Ascending aorta (tissue), 2 donors: Measurements from ENCODE around the gene IGF2R. TPM values are rescaled to one million over a fixed set of nuclear protein-coding genes. Genes with fewer than 3 reads are reported as not detected.
A peak's percentile ranks its signal among the peaks of the same experiment; 100 is the strongest.
"Not testable (repeated sequence)": the region's sequence is repeated elsewhere in the genome, so short reads cannot be mapped to it uniquely, and the experiment has no call there.

ENCODE experiments used
- DNase-seq, 2 donors: peaks; one replicate each; pipeline ENCODE4 v3.0.0-alpha.2; 2019; ENCODE audit warnings: low spot score in 2 of 2
- H3K27ac ChIP-seq, 2 donors: fragments of 200-600 bp; sonication (generic); one replicate each; pipeline ENCODE4 v1.5.1; 2016 to 2017; ENCODE audit warnings: mild to moderate bottlenecking in 1 of 2
- H3K27me3 ChIP-seq: fragments of 200-600 bp; sonication (generic); one replicate; pipeline ENCODE4 v1.5.1; 2017
- H3K36me3 ChIP-seq, 2 donors: fragments of 200-600 bp; sonication (generic); one replicate each; pipeline ENCODE4 v1.5.1; 2016
- H3K4me1 ChIP-seq, 2 donors: fragments of 200-600 bp; sonication (generic); one replicate each; pipeline ENCODE4 v1.5.1; 2016 to 2017; ENCODE audit warnings: mild to moderate bottlenecking in 1 of 2
- H3K4me3 ChIP-seq, 2 donors: fragments of 200-600 bp; sonication (generic); one replicate each; pipeline ENCODE4 v1.5.1; 2016 to 2017; ENCODE audit warnings: mild to moderate bottlenecking in 1 of 2
- H3K9me3 ChIP-seq, 2 donors: fragments of 200-600 bp; sonication (generic); one replicate each; pipeline ENCODE4 v1.5.1; 2016
- intact Hi-C: fragments of 100-400 bp; cut with DNase I; formaldehyde crosslinking; loops from one replicate; pipeline ENCODE4 v1.15.1; 2023
- total RNA-seq: library from RNA; depleted of rRNA; stranded (reverse); fragments of >200 nt; gene quantifications from one replicate; pipeline ENCODE4 v1.1.0, GENCODE V29; 2016
- TF ChIP-seq, protein P1 (sequence below), 3 experiments: fragments of 200-600 bp in 2 of 3; fragments of 450-650 bp in 1 of 3; sonication (generic) in 2 of 3; IDR thresholded peaks; one replicate each; pipeline ENCODE4 v1.5.1; 2016 to 2019; ENCODE audit warnings: antibody characterized with exemption in 3 of 3, mild to moderate bottlenecking in 1 of 3, moderate library complexity in 1 of 3

The IGF2R gene
- 104 TPM for total RNA-seq

- DNase-seq = peak; percentile 89 to 97
- no peaks in the 10 kb centered on the region for H3K27me3 ChIP-seq
- peak within 1 kb of the TSS; percentile 86 to 90 for H3K27ac ChIP-seq
- TF ChIP-seq, protein P1, sequence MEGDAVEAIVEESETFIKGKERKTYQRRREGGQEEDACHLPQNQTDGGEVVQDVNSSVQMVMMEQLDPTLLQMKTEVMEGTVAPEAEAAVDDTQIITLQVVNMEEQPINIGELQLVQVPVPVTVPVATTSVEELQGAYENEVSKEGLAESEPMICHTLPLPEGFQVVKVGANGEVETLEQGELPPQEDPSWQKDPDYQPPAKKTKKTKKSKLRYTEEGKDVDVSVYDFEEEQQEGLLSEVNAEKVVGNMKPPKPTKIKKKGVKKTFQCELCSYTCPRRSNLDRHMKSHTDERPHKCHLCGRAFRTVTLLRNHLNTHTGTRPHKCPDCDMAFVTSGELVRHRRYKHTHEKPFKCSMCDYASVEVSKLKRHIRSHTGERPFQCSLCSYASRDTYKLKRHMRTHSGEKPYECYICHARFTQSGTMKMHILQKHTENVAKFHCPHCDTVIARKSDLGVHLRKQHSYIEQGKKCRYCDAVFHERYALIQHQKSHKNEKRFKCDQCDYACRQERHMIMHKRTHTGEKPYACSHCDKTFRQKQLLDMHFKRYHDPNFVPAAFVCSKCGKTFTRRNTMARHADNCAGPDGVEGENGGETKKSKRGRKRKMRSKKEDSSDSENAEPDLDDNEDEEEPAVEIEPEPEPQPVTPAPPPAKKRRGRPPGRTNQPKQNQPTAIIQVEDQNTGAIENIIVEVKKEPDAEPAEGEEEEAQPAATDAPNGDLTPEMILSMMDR (IDR thresholded peaks at IDR 0.05) = no peak
- intact Hi-C loops = loop anchor here (1.0 to 2.0 kb wide), 3 partner anchors 25 to 74 kb away; no protein-coding TSS in a partner anchor
- H3K36me3 ChIP-seq = no peaks in the 10 kb centered on the region
- H3K4me1 ChIP-seq = peaks cover 0 to 15% of the 10 kb centered on the region in 2 donors
- peak within 1 kb of the TSS; percentile 100 for H3K4me3 ChIP-seq
- H3K9me3 ChIP-seq = no peaks in the 10 kb centered on the region
Observed at GRCh38 chr6:159968295-159969203, at the start of gene IGF2R. IGF2R (plus strand) TSS chr6:159969082; CDS start chr6:159969247, 165 bp downstream.

DNA sequence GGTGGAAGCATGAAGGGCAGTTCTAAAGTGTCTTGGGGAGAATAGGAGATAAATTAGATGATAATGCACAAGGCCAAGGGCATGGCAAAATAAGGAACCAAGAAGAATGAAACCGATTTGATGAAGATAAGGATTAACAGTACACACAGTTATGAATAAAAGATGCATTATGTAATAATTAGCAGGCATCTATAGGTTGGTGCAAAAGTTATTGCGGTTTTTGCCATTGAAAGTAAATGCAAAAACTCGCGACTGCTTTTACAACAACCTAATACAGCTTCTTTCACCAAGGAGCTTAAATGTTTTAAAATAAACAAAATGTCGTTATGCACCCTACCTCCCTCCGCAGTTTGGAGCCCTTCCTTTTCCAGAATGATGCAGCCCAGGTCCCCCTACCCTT lies 49.1 kb upstream of the IGF2R start:
- TF ChIP-seq, protein P1 (IDR thresholded peaks at IDR 0.05) = no peak
- Histone ChIP-seq H3K27ac (no peak overlapping the region), H3K27me3 (no peaks in the 10 kb centered on the region), H3K4me3 (no peak overlapping the region), H3K36me3 (no peaks in the 10 kb centered on the region), H3K4me1 (no peaks in the 10 kb centered on the region), H3K9me3 (no peaks in the 10 kb centered on the region)
- intact Hi-C loops = no loop called here
- DNase-seq = no peak

DNA sequence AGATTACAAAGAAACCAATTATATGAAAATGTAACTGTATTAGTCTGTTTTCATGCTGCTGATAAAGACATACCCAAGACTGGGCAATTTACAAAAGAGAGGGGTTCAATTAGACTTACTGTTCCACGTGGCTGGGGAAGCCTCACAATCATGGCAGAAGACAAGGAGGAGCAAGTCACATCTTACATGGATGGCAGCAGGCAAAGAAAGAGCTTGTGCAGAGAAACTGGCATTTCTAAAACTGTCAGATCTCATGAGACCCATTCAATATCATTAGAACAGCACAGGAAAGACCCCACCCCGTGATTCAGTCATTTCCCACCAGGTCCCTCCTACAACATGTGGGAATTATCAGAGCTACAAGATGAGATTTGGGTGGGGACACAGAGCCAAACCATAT lies 44.7 kb upstream of the IGF2R start:
- intact Hi-C loops, H3K27ac ChIP-seq, H3K9me3 ChIP-seq, H3K36me3 ChIP-seq, H3K27me3 ChIP-seq, H3K4me3 ChIP-seq: not testable (repeated sequence)
- peak in 1 of 2 donors; percentile 25 for DNase-seq
- peaks cover 0 to 14% of the 10 kb centered on the region in 2 donors for H3K4me1 ChIP-seq

- intact Hi-C loops = no loop called here
- H3K4me1 ChIP-seq = peaks cover 4 to 29% of the 10 kb centered on the region in 2 donors
- H3K27ac ChIP-seq = no peak overlapping the region
- TF ChIP-seq, protein P1 (IDR thresholded peaks at IDR 0.05) = no peak
- H3K36me3 ChIP-seq = no peaks in the 10 kb centered on the region
- H3K9me3 ChIP-seq = no peaks in the 10 kb centered on the region
- peak in 1 of 2 donors; percentile 49 for DNase-seq
- H3K4me3 ChIP-seq = no peak overlapping the region
- no peaks in the 10 kb centered on the region for H3K27me3 ChIP-seq
Observed at GRCh38 chr6:159926542-159927203, 42.2 kb upstream of the IGF2R start.

DNA sequence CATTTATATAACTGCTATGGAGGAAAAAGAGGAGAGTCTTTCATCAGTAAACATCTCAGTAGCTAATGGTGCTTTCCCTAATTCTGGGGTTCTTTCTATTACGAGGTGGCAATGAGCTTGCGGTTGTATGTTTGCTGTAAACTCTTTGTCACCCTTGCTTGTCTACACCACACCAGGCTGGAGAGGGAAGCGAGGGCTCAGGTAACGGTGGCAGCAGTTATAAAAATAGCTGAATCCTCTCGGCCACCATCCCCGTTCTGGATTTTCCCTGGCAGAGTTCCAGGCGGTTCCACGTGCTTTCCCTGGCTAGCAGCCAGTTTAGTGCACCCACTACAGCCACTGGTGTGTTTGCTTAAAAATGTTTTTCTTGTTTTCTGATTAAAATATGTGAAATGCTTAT lies 39.1 kb upstream of the IGF2R start:
- Histone ChIP-seq H3K9me3 (no peaks in the 10 kb centered on the region), H3K4me1 (peaks cover 12 to 47% of the 10 kb centered on the region in 2 donors), H3K27me3 (no peaks in the 10 kb centered on the region), H3K4me3 (no peak overlapping the region), H3K27ac (peak overlapping the region; percentile 30 to 46), H3K36me3 (no peaks in the 10 kb centered on the region)
- DNase-seq = peak in 1 of 2 donors; percentile 60
- TF ChIP-seq, protein P1 (IDR thresholded peaks at IDR 0.05) = no peak
- intact Hi-C loops = no loop called here

DNA sequence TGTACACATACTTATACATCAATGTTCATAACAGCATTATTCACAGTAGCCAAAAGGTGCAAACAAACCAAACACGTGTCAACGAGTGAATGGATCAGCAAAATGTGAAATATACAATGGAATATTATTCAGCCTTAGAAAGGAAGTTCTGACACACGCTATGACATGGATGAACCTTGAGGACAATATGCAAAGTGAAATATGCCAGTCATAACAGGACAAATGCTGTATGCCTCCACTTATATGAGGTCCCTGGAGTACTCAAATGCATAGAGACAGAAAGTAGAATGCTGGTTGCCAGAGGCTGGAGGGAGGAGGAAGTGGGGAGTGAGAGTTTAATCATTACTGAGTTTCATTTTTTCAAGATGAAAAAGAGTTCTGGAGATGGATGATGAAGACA lies 37.8 kb upstream of the IGF2R start:
- TF ChIP-seq, protein P1 (IDR thresholded peaks at IDR 0.05) = no peak
- no peak overlapping the region for H3K4me3 ChIP-seq
- no peak for DNase-seq
- intact Hi-C loops = no loop called here
- H3K4me1 ChIP-seq = peaks cover 12 to 38% of the 10 kb centered on the region in 2 donors
- H3K27ac ChIP-seq = no peak overlapping the region
- H3K9me3 ChIP-seq = no peaks in the 10 kb centered on the region
- H3K27me3 ChIP-seq = no peaks in the 10 kb centered on the region
- H3K36me3 ChIP-seq = no peaks in the 10 kb centered on the region
